Adipocyte (in vitro differentiated cells): ENCODE measurements around the gene PHLDB1.

Experiments used
- DNase-seq: peaks from one replicate; pipeline ENCODE4 v3.0.0-alpha.2; 2015; ENCODE audit warnings: low read depth
- H3K27me3 ChIP-seq: replicated peaks from 2 replicates; pipeline ENCODE4 v1.7.0; 2013; ENCODE audit warnings: mild to moderate bottlenecking, low read length, moderate library complexity; ENCODE audit not compliant: control insufficient read depth, insufficient read depth
- H3K36me3 ChIP-seq: 2 replicates; pipeline ENCODE4 v1.7.0; 2013; ENCODE audit warnings: low read length, mild to moderate bottlenecking, moderate library complexity; ENCODE audit not compliant: control insufficient read depth, insufficient read depth, severe bottlenecking
- H3K4me1 ChIP-seq: 2 replicates; pipeline ENCODE4 v1.7.0; 2013; ENCODE audit warnings: mild to moderate bottlenecking, low read length, moderate library complexity; ENCODE audit not compliant: control insufficient read depth, insufficient read depth
- H3K4me3 ChIP-seq: 2 replicates; pipeline ENCODE4 v1.7.0; 2013; ENCODE audit warnings: mild to moderate bottlenecking, low read length, moderate library complexity
- H3K9ac ChIP-seq: 2 replicates; pipeline ENCODE4 v1.7.0; 2013; ENCODE audit warnings: mild to moderate bottlenecking, low read length, moderate library complexity
- H3K9me3 ChIP-seq: 2 replicates; pipeline ENCODE4 v1.7.0; 2013; ENCODE audit warnings: mild to moderate bottlenecking, low read length, moderate library complexity; ENCODE audit not compliant: control insufficient read depth

The PHLDB1 gene

GRCh38 chr11:118625976-118626375 lies 18.6 kb downstream of the PHLDB1 start:
- H3K9ac ChIP-seq: peak overlapping the region; percentile 3
- peaks cover 66% of the 10 kb centered on the region for H3K36me3 ChIP-seq
- DNase-seq: peak; percentile 23
- peaks cover 53% of the 10 kb centered on the region for H3K4me1 ChIP-seq
- H3K4me3 ChIP-seq: no peak overlapping the region
- H3K9me3 ChIP-seq: no peaks in the 10 kb centered on the region
- no peaks in the 10 kb centered on the region for H3K27me3 ChIP-seq

- Histone ChIP-seq H3K27me3 (no peaks in the 10 kb centered on the region), H3K36me3 (peaks cover 82% of the 10 kb centered on the region), H3K4me1 (peaks cover 49% of the 10 kb centered on the region), H3K9me3 (no peaks in the 10 kb centered on the region), H3K9ac (peak overlapping the region; percentile 12), H3K4me3 (no peak overlapping the region)
- no peak for DNase-seq
Observed at GRCh38 chr11:118627566-118627965, 20.2 kb downstream of the PHLDB1 start.

- Histone ChIP-seq H3K9me3 (no peaks in the 10 kb centered on the region), H3K4me3 (no peak overlapping the region), H3K27me3 (no peaks in the 10 kb centered on the region), H3K4me1 (peaks cover 49% of the 10 kb centered on the region), H3K36me3 (peaks cover 86% of the 10 kb centered on the region), H3K9ac (peak overlapping the region; percentile 12)
- no peak for DNase-seq
Observed at GRCh38 chr11:118628031-118628430, 20.6 kb downstream of the PHLDB1 start.

- peaks cover 90% of the 10 kb centered on the region for H3K36me3 ChIP-seq
Observed at GRCh38 chr11:118628432-118628831, 21.0 kb downstream of the PHLDB1 start.

GRCh38 chr11:118628861-118629549 lies 21.6 kb downstream of the PHLDB1 start:
- no peak for DNase-seq
- peaks cover 93% of the 10 kb centered on the region for H3K36me3 ChIP-seq

More at GRCh38 chr11:118628432-118628831, 21.0 kb downstream of the PHLDB1 start:
- H3K9me3 ChIP-seq: no peaks in the 10 kb centered on the region
- H3K27me3 ChIP-seq: no peaks in the 10 kb centered on the region
- peaks cover 49% of the 10 kb centered on the region for H3K4me1 ChIP-seq
- no peak overlapping the region for H3K4me3 ChIP-seq
- H3K9ac ChIP-seq: peak overlapping the region; percentile 37
- no peak for DNase-seq

GRCh38 chr11:118629761-118630661 lies 22.6 kb downstream of the PHLDB1 start:
- H3K4me3 ChIP-seq: no peak overlapping the region
- H3K9me3 ChIP-seq: no peaks in the 10 kb centered on the region
- no peaks in the 10 kb centered on the region for H3K27me3 ChIP-seq
- peaks cover 90% of the 10 kb centered on the region for H3K36me3 ChIP-seq
- DNase-seq: no peak
- peaks cover 53% of the 10 kb centered on the region for H3K4me1 ChIP-seq
- peak overlapping the region; percentile 21 for H3K9ac ChIP-seq

More at GRCh38 chr11:118628861-118629549, 21.6 kb downstream of the PHLDB1 start:
- H3K4me3 ChIP-seq: no peak overlapping the region
- H3K27me3 ChIP-seq: no peaks in the 10 kb centered on the region
- peak overlapping the region; percentile 37 for H3K9ac ChIP-seq
- H3K4me1 ChIP-seq: peaks cover 52% of the 10 kb centered on the region
- H3K9me3 ChIP-seq: no peaks in the 10 kb centered on the region

- no peaks in the 10 kb centered on the region for H3K27me3 ChIP-seq
- H3K4me1 ChIP-seq: peaks cover 57% of the 10 kb centered on the region
- no peak overlapping the region for H3K4me3 ChIP-seq
- DNase-seq: no peak
- peaks cover 93% of the 10 kb centered on the region for H3K36me3 ChIP-seq
- no peak overlapping the region for H3K9ac ChIP-seq
- no peaks in the 10 kb centered on the region for H3K9me3 ChIP-seq
Observed at GRCh38 chr11:118631142-118631909, 23.9 kb downstream of the PHLDB1 start.

GRCh38 chr11:118632577-118633318 lies 25.3 kb downstream of the PHLDB1 start:
- Histone ChIP-seq H3K4me3 (no peak overlapping the region), H3K36me3 (peaks cover 93% of the 10 kb centered on the region)

GRCh38 chr11:118633319-118633690 lies 25.9 kb downstream of the PHLDB1 start:
- Histone ChIP-seq H3K4me3 (no peak overlapping the region), H3K36me3 (peaks cover 92% of the 10 kb centered on the region), H3K9ac (peak overlapping the region; percentile 41), H3K27me3 (no peaks in the 10 kb centered on the region), H3K4me1 (peaks cover 69% of the 10 kb centered on the region), H3K9me3 (no peaks in the 10 kb centered on the region)
- DNase-seq: no peak

More at GRCh38 chr11:118632577-118633318, 25.3 kb downstream of the PHLDB1 start:
- Histone ChIP-seq H3K4me1 (peaks cover 69% of the 10 kb centered on the region), H3K9me3 (no peaks in the 10 kb centered on the region), H3K9ac (peak overlapping the region; percentile 41), H3K27me3 (no peaks in the 10 kb centered on the region)
- DNase-seq: no peak

- peak overlapping the region; percentile 69 for H3K9ac ChIP-seq
- H3K36me3 ChIP-seq: peaks cover 92% of the 10 kb centered on the region
- H3K27me3 ChIP-seq: no peaks in the 10 kb centered on the region
- H3K4me3 ChIP-seq: no peak overlapping the region
- DNase-seq: peak; percentile 14
- H3K4me1 ChIP-seq: peaks cover 63% of the 10 kb centered on the region
- no peaks in the 10 kb centered on the region for H3K9me3 ChIP-seq
Observed at GRCh38 chr11:118633979-118634378, 26.6 kb downstream of the PHLDB1 start.
